ENCODE measurements around the gene TMCC1.

- TF ChIP-seq ZNF565 (CRISPR knock-in tag; conservative IDR thresholded peaks at IDR 0.05; ENCODE audit: low read depth): no peak
- no peak for TF ChIP-seq BACH2 (CRISPR knock-in tag; IDR thresholded peaks at IDR 0.05; ENCODE audit: borderline replicate concordance)
- TF ChIP-seq, protein P1, sequence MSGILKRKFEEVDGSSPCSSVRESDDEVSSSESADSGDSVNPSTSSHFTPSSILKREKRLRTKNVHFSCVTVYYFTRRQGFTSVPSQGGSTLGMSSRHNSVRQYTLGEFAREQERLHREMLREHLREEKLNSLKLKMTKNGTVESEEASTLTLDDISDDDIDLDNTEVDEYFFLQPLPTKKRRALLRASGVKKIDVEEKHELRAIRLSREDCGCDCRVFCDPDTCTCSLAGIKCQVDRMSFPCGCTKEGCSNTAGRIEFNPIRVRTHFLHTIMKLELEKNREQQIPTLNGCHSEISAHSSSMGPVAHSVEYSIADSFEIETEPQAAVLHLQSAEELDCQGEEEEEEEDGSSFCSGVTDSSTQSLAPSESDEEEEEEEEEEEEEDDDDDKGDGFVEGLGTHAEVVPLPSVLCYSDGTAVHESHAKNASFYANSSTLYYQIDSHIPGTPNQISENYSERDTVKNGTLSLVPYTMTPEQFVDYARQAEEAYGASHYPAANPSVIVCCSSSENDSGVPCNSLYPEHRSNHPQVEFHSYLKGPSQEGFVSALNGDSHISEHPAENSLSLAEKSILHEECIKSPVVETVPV (CRISPR knock-in tag; IDR thresholded peaks at IDR 0.05): no peak
- TF ChIP-seq PATZ1 (CRISPR knock-in tag; IDR thresholded peaks at IDR 0.05; ENCODE audit: borderline replicate concordance): no peak
- TF ChIP-seq ZNF70 (CRISPR knock-in tag; IDR thresholded peaks at IDR 0.05): no peak
- TF ChIP-seq ZFP30 (CRISPR knock-in tag; IDR thresholded peaks at IDR 0.05): no peak
- TF ChIP-seq ZFP3 (CRISPR knock-in tag; IDR thresholded peaks at IDR 0.05): no peak
- TF ChIP-seq RARB (CRISPR knock-in tag; IDR thresholded peaks at IDR 0.05): no peak
- TF ChIP-seq, protein P2, sequence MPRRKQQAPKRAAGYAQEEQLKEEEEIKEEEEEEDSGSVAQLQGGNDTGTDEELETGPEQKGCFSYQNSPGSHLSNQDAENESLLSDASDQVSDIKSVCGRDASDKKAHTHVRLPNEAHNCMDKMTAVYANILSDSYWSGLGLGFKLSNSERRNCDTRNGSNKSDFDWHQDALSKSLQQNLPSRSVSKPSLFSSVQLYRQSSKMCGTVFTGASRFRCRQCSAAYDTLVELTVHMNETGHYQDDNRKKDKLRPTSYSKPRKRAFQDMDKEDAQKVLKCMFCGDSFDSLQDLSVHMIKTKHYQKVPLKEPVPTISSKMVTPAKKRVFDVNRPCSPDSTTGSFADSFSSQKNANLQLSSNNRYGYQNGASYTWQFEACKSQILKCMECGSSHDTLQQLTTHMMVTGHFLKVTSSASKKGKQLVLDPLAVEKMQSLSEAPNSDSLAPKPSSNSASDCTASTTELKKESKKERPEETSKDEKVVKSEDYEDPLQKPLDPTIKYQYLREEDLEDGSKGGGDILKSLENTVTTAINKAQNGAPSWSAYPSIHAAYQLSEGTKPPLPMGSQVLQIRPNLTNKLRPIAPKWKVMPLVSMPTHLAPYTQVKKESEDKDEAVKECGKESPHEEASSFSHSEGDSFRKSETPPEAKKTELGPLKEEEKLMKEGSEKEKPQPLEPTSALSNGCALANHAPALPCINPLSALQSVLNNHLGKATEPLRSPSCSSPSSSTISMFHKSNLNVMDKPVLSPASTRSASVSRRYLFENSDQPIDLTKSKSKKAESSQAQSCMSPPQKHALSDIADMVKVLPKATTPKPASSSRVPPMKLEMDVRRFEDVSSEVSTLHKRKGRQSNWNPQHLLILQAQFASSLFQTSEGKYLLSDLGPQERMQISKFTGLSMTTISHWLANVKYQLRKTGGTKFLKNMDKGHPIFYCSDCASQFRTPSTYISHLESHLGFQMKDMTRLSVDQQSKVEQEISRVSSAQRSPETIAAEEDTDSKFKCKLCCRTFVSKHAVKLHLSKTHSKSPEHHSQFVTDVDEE (CRISPR knock-in tag; IDR thresholded peaks at IDR 0.05): no peak
- no peak for TF ChIP-seq PPARA (CRISPR knock-in tag; IDR thresholded peaks at IDR 0.05; ENCODE audit: borderline replicate concordance)
- no peak for TF ChIP-seq CSDC2 (CRISPR knock-in tag; IDR thresholded peaks at IDR 0.05)
- TF ChIP-seq TOX (CRISPR knock-in tag; IDR thresholded peaks at IDR 0.05; ENCODE audit: borderline replicate concordance): no peak
- TF ChIP-seq ZC3H10 (CRISPR knock-in tag; IDR thresholded peaks at IDR 0.05): no peak
These were observed 71.3 kb downstream of the TMCC1 start for GRCh38 chr3:129822241-129822640.
